ENCODE data around the gene C1orf159.
"Not testable (repeated sequence)": the region's sequence is repeated elsewhere in the genome, so short reads cannot be mapped to it uniquely, and the experiment has no call there.

Gene C1orf159

GRCh38 chr1:1061682-1062345, 54.1 kb downstream of the C1orf159 start:
- no peak for DNase-seq (ENCODE audit: low read depth)
- H3K4me3 ChIP-seq (ENCODE audit: low read depth, low read length): no peak overlapping the region

DNA sequence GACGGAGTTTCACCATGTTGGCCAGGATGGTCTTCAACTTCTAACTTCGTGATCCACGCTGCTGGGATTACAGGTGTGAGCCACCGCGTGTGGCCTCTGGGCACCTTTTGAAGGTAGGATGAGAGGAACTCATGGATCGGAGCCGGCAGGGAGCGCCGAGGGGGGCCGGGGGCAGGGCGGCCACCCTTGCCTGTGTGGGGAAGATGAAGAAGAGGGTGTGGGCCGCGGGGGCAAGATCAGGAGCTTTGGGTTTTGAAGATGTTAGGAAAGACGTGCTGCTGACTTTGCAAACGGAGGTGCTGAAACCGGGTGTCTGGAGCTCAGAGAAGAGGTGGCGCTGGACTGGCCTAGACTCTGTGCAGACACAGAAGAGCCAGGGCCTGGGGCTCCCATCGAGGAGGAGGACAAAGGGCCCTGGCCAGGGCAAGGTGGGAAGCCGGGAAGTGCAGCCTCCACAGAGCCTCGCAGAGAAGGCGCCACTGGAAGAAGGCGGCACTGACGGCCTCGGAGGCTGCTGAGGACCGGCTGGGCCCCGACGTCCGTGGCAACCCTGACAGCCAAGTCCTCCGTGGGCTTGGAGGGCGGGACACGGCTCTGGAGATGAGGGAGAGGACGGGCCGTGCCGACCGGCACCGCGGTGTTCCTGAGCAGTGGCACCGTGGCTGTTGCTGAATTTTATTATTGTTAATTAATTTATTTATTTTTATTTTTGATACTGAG, 55.4 kb downstream of the C1orf159 start:
- DNase-seq (ENCODE audit: low read depth): no peak
- H3K4me3 ChIP-seq (ENCODE audit: low read depth, low read length): no peak overlapping the region

- no peak for DNase-seq (ENCODE audit: low read depth)
These were observed 56.2 kb downstream of the C1orf159 start for GRCh38 chr1:1059494-1060280.

GRCh38 chr1:1058921-1059493, 56.9 kb downstream of the C1orf159 start:
- no peak for DNase-seq (ENCODE audit: low read depth)
- H3K4me3 ChIP-seq (ENCODE audit: low read depth, low read length): peak overlapping the region; percentile 54

More at GRCh38 chr1:1059494-1060280, 56.2 kb downstream of the C1orf159 start:
- peak overlapping the region; percentile 54 for H3K4me3 ChIP-seq (ENCODE audit: low read depth, low read length)

DNA sequence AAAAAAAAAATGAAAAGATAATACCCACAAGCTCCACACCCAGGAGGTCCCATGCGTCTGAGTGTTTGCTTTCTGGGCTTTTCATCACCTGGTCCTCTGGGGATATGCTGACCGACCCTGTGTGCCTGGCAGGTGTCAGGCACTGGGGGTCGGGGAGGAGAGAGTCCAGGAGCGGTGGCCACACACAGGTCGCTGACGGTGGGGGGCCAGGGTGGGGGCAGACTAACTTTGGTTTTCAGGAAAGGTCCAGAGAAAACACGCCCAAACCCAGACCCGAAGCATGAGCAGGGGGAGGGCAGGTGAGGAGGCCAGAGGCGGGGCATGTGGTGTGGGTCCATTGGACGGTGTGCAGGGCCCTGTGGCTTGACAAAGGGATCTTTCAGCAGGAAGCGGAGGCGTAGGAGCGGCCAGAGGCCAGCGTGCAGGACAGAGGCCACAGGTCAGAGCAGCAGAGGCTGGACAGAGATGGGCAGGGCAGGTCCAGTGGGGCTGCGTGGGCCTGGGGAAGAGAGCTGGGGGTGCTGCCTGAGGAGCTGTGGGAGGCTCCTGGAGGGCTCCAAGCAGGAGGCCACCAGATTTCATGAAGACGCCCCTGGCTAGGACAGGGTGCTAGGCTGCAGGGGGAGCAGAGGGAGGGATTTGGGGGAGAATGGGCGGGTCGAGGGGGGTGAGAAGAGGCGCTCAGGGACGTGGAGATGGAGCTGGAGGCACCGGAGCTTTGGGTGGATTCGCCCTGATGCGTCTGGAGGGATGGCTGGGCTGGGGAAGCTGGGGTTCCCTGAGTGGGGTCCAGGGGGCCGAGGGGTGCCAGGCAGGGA, 57.6 kb downstream of the C1orf159 start:
- H3K4me3 ChIP-seq (ENCODE audit: low read depth, low read length): peak overlapping the region; percentile 54
- no peak for DNase-seq (ENCODE audit: low read depth)

DNA sequence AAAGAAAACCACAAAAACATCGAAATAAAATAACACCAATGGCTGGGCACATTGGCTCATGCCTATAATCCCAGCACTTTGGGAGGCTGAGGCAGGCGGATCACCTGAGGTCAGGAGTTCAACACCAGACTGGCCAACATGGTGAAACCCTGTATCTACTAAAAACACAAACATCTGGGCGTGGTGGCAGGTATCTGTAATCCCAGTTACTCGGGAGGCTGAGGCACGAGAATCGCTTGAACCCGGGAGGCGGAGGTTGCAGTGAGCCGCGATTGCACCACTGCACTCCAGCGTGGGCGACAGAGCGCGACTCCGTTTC, 58.2 kb downstream of the C1orf159 start:
- DNase-seq (ENCODE audit: low read depth); H3K4me3 ChIP-seq (ENCODE audit: low read depth, low read length): not testable (repeated sequence)

- DNase-seq (ENCODE audit: low read depth): no peak
- no peak overlapping the region for H3K4me3 ChIP-seq (ENCODE audit: low read depth, low read length)
These were observed 59.8 kb downstream of the C1orf159 start for GRCh38 chr1:1055841-1056736.

DNA sequence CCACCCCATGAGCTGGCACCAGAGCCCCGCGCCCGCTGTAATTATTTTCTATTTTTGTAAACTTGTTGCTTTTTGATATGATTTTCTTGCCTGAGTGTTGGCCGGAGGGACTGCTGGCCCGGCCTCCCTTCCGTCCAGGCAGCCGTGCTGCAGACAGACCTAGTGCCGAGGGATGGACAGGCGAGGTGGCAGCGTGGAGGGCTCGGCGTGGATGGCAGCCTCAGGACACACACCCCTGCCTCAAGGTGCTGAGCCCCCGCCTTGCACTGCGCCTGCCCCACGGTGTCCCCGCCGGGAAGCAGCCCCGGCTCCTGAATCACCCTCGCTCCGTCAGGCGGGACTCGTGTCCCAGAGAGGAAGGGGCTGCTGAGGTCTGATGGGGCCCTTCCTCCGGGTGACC, 60.9 kb downstream of the C1orf159 start:
- DNase-seq (ENCODE audit: low read depth): no peak
- no peak overlapping the region for H3K4me3 ChIP-seq (ENCODE audit: low read depth, low read length)

DNA sequence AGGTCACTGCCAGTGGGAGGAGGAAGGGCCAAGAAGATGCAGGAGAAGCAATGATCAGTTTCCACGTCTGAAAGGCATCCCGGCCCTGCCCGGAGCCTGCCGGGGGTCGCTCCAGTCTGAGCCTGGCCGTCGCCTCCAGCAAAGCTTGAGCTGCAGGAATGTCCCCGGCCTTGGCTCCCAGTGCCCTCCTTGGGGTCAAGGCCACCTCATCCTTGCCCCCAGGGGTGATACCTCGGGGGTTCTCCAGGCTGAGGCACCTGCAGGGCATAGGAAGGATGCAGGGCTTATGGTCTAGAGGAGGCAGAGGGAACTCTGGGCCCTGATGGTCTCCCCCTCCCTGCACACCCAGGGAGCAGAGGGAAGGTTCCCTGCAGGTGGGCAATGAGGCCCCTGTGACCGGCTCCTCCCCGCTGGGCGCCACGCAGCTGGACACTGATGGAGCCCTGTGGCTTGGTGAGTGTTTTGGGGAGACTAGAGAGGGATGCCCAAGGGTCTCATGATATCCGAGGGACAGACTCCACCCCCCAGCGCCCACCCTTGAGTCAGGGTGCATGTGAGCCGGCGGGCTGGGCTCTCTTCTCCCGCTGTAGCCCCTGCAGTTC, 61.7 kb downstream of the C1orf159 start:
- DNase-seq (ENCODE audit: low read depth): no peak
- no peak overlapping the region for H3K4me3 ChIP-seq (ENCODE audit: low read depth, low read length)

DNA sequence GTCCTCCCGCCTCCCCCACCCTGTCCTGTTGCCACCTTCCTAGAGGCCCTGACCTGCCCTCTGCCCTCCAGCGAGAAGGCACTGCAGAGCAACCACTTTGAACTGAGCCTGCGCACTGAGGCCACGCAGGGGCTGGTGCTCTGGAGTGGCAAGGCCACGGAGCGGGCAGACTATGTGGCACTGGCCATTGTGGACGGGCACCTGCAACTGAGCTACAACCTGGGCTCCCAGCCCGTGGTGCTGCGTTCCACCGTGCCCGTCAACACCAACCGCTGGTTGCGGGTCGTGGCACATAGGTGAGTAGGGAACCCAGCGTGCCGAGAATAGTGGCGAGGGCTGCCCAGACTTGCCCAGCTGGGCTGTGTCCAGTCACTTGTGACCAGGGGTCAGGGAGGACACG, 62.2 kb downstream of the C1orf159 start:
- H3K4me3 ChIP-seq (ENCODE audit: low read depth, low read length): no peak overlapping the region
- DNase-seq (ENCODE audit: low read depth): no peak

DNA sequence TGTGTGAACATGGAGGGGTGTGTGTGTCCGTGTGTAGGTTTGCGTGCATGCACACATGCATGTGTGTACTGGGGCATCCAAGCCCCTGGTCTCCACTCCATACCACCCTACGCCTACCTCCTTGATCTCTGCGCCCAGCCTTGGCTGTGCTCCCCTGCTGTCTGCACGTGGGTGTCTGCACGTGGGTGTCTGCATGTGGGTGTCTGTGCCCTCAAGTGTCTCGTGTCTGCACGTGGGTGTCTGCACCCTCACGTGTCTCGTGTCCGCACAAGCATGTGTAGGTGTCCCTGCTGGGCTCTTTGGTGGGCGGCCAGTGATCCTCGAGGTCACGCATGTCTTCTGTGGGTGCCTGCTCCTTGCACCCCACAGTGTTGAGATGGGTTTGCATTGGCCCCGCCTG, 62.9 kb downstream of the C1orf159 start:
- no peak overlapping the region for H3K4me3 ChIP-seq (ENCODE audit: low read depth, low read length)
- no peak for DNase-seq (ENCODE audit: low read depth)

DNA sequence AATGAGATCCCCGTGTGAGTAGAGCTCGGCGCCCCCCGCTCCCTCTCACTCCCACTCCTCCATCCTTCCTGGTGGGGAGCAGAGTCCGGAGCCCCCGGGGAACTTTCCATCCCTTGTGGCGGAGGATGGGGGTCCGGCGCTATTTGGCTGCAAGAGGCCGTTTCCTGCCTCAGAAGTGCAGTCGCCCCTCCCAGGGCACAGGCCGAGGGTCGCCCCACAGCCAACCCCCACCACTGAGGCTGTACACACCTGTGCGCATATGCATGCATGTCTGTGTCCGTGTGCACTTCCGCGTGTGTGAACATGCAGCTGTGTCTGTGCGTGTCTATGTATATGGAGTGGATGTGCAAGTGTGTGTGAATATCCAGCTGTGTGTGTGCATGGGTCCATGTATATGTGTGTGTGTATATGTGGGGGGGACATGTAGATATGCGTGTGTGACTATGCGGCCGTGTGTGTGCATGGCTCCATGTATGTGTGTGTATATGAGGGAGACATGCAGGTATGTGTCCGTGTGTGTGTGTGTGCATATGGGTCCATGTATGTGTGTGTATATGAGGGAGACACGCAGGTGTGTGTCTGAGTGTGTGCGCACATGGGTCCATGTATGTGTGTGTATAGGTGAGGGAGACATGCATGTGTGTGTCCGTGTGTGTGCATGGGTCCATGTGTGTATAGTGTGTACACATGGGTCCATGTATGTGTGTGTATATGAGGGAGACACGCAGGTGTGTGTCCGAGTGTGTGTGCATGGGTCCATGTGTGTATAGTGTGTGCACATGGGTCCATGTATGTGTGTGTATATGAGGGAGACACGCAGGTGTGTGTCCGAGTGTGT, 63.7 kb downstream of the C1orf159 start:
- H3K4me3 ChIP-seq (ENCODE audit: low read depth, low read length): no peak overlapping the region
- no peak for DNase-seq (ENCODE audit: low read depth)

GRCh38 chr1:1051127-1051810, 64.6 kb downstream of the C1orf159 start:
- no peak for DNase-seq (ENCODE audit: low read depth)
- no peak overlapping the region for H3K4me3 ChIP-seq (ENCODE audit: low read depth, low read length)

- no peak overlapping the region for H3K4me3 ChIP-seq (ENCODE audit: low read depth, low read length)
- no peak for DNase-seq (ENCODE audit: low read depth)
These were observed 65.3 kb downstream of the C1orf159 start for GRCh38 chr1:1050577-1051052.

DNA sequence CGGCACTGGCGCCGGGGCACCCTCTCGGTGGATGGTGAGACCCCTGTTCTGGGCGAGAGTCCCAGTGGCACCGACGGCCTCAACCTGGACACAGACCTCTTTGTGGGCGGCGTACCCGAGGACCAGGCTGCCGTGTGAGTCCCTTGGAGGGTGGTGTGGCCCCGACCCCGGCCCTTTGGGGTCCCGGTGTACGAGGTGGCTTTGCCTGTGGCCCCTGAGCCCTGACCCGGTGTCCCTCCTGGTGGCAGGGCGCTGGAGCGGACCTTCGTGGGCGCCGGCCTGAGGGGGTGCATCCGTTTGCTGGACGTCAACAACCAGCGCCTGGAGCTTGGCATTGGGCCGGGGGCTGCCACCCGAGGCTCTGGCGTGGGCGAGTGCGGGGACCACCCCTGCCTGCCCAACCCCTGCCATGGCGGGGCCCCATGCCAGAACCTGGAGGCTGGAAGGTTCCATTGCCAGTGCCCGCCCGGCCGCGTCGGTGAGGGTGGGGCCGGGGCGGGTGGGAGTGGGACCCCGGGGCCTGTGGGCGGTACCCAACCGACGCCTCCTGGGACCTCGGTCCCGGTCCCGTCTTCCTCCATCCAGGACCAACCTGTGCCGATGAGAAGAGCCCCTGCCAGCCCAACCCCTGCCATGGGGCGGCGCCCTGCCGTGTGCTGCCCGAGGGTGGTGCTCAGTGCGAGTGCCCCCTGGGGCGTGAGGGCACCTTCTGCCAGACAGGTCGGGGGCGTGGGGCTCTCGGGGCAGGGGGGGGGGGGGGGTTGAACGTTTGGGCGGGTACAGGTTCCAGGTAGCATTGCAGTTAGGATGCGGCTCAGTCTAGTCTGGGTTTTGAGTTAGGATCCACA, 66.3 kb downstream of the C1orf159 start:
- H3K4me3 ChIP-seq (ENCODE audit: low read depth, low read length): no peak overlapping the region
- DNase-seq (ENCODE audit: low read depth): no peak

GRCh38 chr1:1048765-1049164, 67.1 kb downstream of the C1orf159 start:
- DNase-seq (ENCODE audit: low read depth): no peak
- H3K4me3 ChIP-seq (ENCODE audit: low read depth, low read length): no peak overlapping the region

All from skeletal muscle cell (primary cell).